CD4-positive, alpha-beta memory T cell (primary cell): ENCODE data around the gene FAIM2. TPM values are rescaled to one million over a fixed set of nuclear protein-coding genes. Genes with fewer than 3 reads are reported as not detected.

ENCODE experiments used
- CTCF ChIA-PET: fragments of 350-600 bp; sonication (Branson Sonifier 250); formaldehyde crosslinking; loops from one replicate; lab custom pipeline; 2021; ENCODE audit warnings: inconsistent platforms; ENCODE audit not compliant: partially characterized antibody; lab: Charles Lee
- POLR2A ChIA-PET: fragments of 350-600 bp; sonication (Branson Sonifier 250); formaldehyde crosslinking; loops from one replicate; lab custom pipeline; 2021; ENCODE audit not compliant: partially characterized antibody; lab: Charles Lee
- DNase-seq, 5 donors: peaks; one replicate each; pipeline versions ENCODE4 v3.0.0 to v3.0.0-alpha.2; 2020 to 2022; ENCODE audit warnings: mixed read lengths in 1 of 5
- H3K27ac ChIP-seq: one replicate; pipeline ENCODE4 v1.7.0; 2013; ENCODE audit warnings: low read depth, low read length
- H3K27me3 ChIP-seq: 2 replicates; pipeline ENCODE4 v1.7.0; 2013; ENCODE audit warnings: mild to moderate bottlenecking, low read length, moderate library complexity; ENCODE audit not compliant: insufficient read depth
- H3K36me3 ChIP-seq: 2 replicates; pipeline ENCODE4 v1.7.0; 2013; ENCODE audit warnings: mild to moderate bottlenecking, low read length, moderate library complexity; ENCODE audit not compliant: insufficient read depth
- H3K4me1 ChIP-seq: 2 replicates; pipeline ENCODE4 v1.7.0; 2013; ENCODE audit warnings: mild to moderate bottlenecking, low read length, moderate library complexity; ENCODE audit not compliant: insufficient read depth
- H3K4me3 ChIP-seq, 2 donors: one replicate each; pipeline ENCODE4 v1.7.0; 2013; ENCODE audit warnings: low read length in 2 of 2, mild to moderate bottlenecking in 1 of 2
- H3K9me3 ChIP-seq, 2 donors: one replicate each; pipeline ENCODE4 v1.7.0; 2013; ENCODE audit warnings: low read length in 2 of 2, control low read depth in 1 of 2; ENCODE audit not compliant: control insufficient read depth in 1 of 2
- H3K27ac Mint-ChIP-seq, 7 donors: one replicate each; pipeline ENCODE4 v1.8.0; 2020 to 2021; ENCODE audit warnings: mixed read lengths in 7 of 7, mild to moderate bottlenecking in 6 of 7, inconsistent platforms in 3 of 7, moderate library complexity in 3 of 7
- H3K27me3 Mint-ChIP-seq, 2 donors: one replicate each; pipeline ENCODE4 v1.8.0; 2020 to 2021; ENCODE audit warnings: mixed read lengths in 2 of 2
- H3K36me3 Mint-ChIP-seq, 2 donors: one replicate each; pipeline ENCODE4 v1.8.0; 2020 to 2021; ENCODE audit warnings: mixed read lengths in 2 of 2, inconsistent platforms in 1 of 2, mild to moderate bottlenecking in 1 of 2
- H3K4me1 Mint-ChIP-seq, 4 donors: one replicate each; pipeline ENCODE4 v1.8.0; 2020 to 2021; ENCODE audit warnings: mixed read lengths in 4 of 4, mild to moderate bottlenecking in 1 of 4
- H3K4me3 Mint-ChIP-seq, 8 donors: one replicate each; pipeline ENCODE4 v1.8.0; 2020 to 2021; ENCODE audit warnings: mixed read lengths in 8 of 8, mild to moderate bottlenecking in 7 of 8, moderate library complexity in 6 of 8, inconsistent platforms in 3 of 8
- H3K9me3 Mint-ChIP-seq, 8 donors: one replicate each; pipeline ENCODE4 v1.8.0; 2020 to 2021; ENCODE audit warnings: mixed read lengths in 8 of 8, mild to moderate bottlenecking in 5 of 8, inconsistent platforms in 3 of 8, moderate library complexity in 1 of 8
- intact Hi-C: fragments of 100-400 bp; cut with micrococcal nuclease; formaldehyde crosslinking; loops from one replicate; pipeline ENCODE4 v1.15.1; 2023
- polyA plus RNA-seq, 2 donors: library from polyadenylated mRNA; unstranded; fragments of 300-500 nt; fragmentation: Illumina TruSeq; gene quantifications; one replicate each; pipeline ENCODE4 v1.2.3, GENCODE V29; 2021
- total RNA-seq, 2 experiments: library from RNA; stranded (reverse); gene quantifications; one replicate each; pipeline ENCODE4 v1.2.3, GENCODE V29; 2021

The FAIM2 gene
- under 1 TPM; 0.08 to 0.17 TPM for total RNA-seq
- under 1 TPM in 1 of 2 donors, not detected in 1; 0.59 TPM for polyA plus RNA-seq

GRCh38 chr12:49903700-49904423 is at the start of gene FAIM2:
Gene FAIM2 (minus strand): TSS chr12:49903900. CDS start chr12:49903792, 108 bp downstream.
- CTCF ChIA-PET, result interaction anchor here (1.1 kb wide), 1 partner anchor 42 kb away, joined by 4 read pairs; no protein-coding TSS in a partner anchor
- H3K27ac Mint-ChIP-seq, result peak within 1 kb of the TSS in 5 of 7 donors; percentile 18 to 79 (median 25)
- POLR2A ChIA-PET, result interaction anchor here (0.5 kb wide), 1 partner anchor 695 kb away, joined by 3 read pairs; no protein-coding TSS in a partner anchor
- Histone ChIP-seq H3K27ac (no peak within 1 kb of the TSS), H3K27me3 (no peaks in the 10 kb centered on the region), H3K9me3 (no peaks in the 10 kb centered on the region), H3K4me1 (no peaks in the 10 kb centered on the region), H3K4me3 (peak within 1 kb of the TSS in 1 of 2 donors; percentile 24), H3K36me3 (no peaks in the 10 kb centered on the region)
- H3K4me3 Mint-ChIP-seq, result peak within 1 kb of the TSS; percentile 70 to 87 (median 82)
- no peaks in the 10 kb centered on the region for H3K36me3 Mint-ChIP-seq
- peaks cover 0 to under 1% of the 10 kb centered on the region in 2 donors for H3K27me3 Mint-ChIP-seq
- intact Hi-C loops, result no loop called here
- peak in 4 of 5 donors; percentile 21 to 51 (median 44) for DNase-seq
- peaks cover 4 to 25% (median 7%) of the 10 kb centered on the region in 4 donors for H3K4me1 Mint-ChIP-seq
- peaks cover 0 to 2% (median 0%) of the 10 kb centered on the region in 8 donors for H3K9me3 Mint-ChIP-seq

GRCh38 chr12:49953151-49953550 is 49.5 kb upstream of the FAIM2 start:
- H3K36me3 Mint-ChIP-seq, result no peaks in the 10 kb centered on the region
- peaks cover 0 to 2% (median 0%) of the 10 kb centered on the region in 4 donors for H3K4me1 Mint-ChIP-seq
- Histone ChIP-seq H3K36me3 (no peaks in the 10 kb centered on the region), H3K9me3 (no peaks in the 10 kb centered on the region), H3K4me1 (no peaks in the 10 kb centered on the region), H3K4me3 (no peak overlapping the region), H3K27me3 (peaks cover 5% of the 10 kb centered on the region), H3K27ac (no peak overlapping the region)
- POLR2A ChIA-PET, result no interaction called here
- intact Hi-C loops, result no loop called here
- no peak for DNase-seq
- peaks cover 28 to 38% of the 10 kb centered on the region in 2 donors for H3K27me3 Mint-ChIP-seq
- H3K9me3 Mint-ChIP-seq, result no peaks in the 10 kb centered on the region
- no peak overlapping the region for H3K27ac Mint-ChIP-seq
- CTCF ChIA-PET, result interaction anchor here (1.3 kb wide), 1 partner anchor 8 kb away, joined by 3 read pairs; no protein-coding TSS in a partner anchor
- H3K4me3 Mint-ChIP-seq, result no peak overlapping the region

GRCh38 chr12:49952391-49953055 is 48.8 kb upstream of the FAIM2 start:
- no peaks in the 10 kb centered on the region for H3K36me3 ChIP-seq
- Mint-ChIP-seq H3K36me3 (no peaks in the 10 kb centered on the region), H3K27ac (no peak overlapping the region), H3K4me3 (no peak overlapping the region), H3K27me3 (peaks cover 24 to 31% of the 10 kb centered on the region in 2 donors), H3K9me3 (no peaks in the 10 kb centered on the region), H3K4me1 (peaks cover 0 to 2% (median 0%) of the 10 kb centered on the region in 4 donors)
- no peaks in the 10 kb centered on the region for H3K9me3 ChIP-seq
- H3K27ac ChIP-seq, result no peak overlapping the region
- ChIA-PET POLR2A (no interaction called here), CTCF (interaction anchor here (1.3 kb wide), 1 partner anchor 7 kb away, joined by 3 read pairs; no protein-coding TSS in a partner anchor)
- peaks cover 5% of the 10 kb centered on the region for H3K27me3 ChIP-seq
- no peaks in the 10 kb centered on the region for H3K4me1 ChIP-seq
- intact Hi-C loops, result no loop called here
- no peak overlapping the region for H3K4me3 ChIP-seq
- no peak for DNase-seq

GRCh38 chr12:49951411-49952240 is 47.9 kb upstream of the FAIM2 start:
- H3K36me3 Mint-ChIP-seq, result no peaks in the 10 kb centered on the region
- POLR2A ChIA-PET, result no interaction called here

GRCh38 chr12:49950273-49951251 is 46.9 kb upstream of the FAIM2 start, which contains the start of gene AQP2:
Gene AQP2 (plus strand): TSS chr12:49950737. CDS start chr12:49950831, 94 bp downstream.
- Mint-ChIP-seq H3K27me3 (peaks cover 14 to 22% of the 10 kb centered on the region in 2 donors), H3K36me3 (no peaks in the 10 kb centered on the region), H3K9me3 (no peaks in the 10 kb centered on the region), H3K4me1 (peaks cover 2 to 9% (median 7%) of the 10 kb centered on the region in 4 donors), H3K4me3 (no peak within 1 kb of the TSS), H3K27ac (no peak within 1 kb of the TSS)
- DNase-seq, result no peak
- intact Hi-C loops, result no loop called here
- Histone ChIP-seq H3K9me3 (no peaks in the 10 kb centered on the region), H3K27ac (no peak within 1 kb of the TSS), H3K4me3 (no peak within 1 kb of the TSS), H3K36me3 (no peaks in the 10 kb centered on the region), H3K27me3 (peaks cover 5% of the 10 kb centered on the region), H3K4me1 (peaks cover 5% of the 10 kb centered on the region)
- ChIA-PET CTCF (interaction anchor here (0.6 to 1.4 kb wide), 4 partner anchors 11 to 209 kb away, joined by 3 to 7 read pairs (median 4); partner anchors contain the start of gene TMBIM6), POLR2A (no interaction called here)

More at GRCh38 chr12:49951411-49952240, 47.9 kb upstream of the FAIM2 start:
- no peak for DNase-seq
- Mint-ChIP-seq H3K27ac (peak overlapping the region in 1 of 7 donors; percentile 31), H3K4me3 (no peak overlapping the region), H3K9me3 (no peaks in the 10 kb centered on the region), H3K4me1 (peaks cover 0 to 2% (median 0%) of the 10 kb centered on the region in 4 donors), H3K27me3 (peaks cover 19 to 25% of the 10 kb centered on the region in 2 donors)
- CTCF ChIA-PET, result interaction anchor here (0.7 kb wide), 1 partner anchor 123 kb away, joined by 3 read pairs; no protein-coding TSS in a partner anchor
- Histone ChIP-seq H3K36me3 (no peaks in the 10 kb centered on the region), H3K27ac (no peak overlapping the region), H3K27me3 (peaks cover 5% of the 10 kb centered on the region), H3K4me3 (no peak overlapping the region), H3K9me3 (no peaks in the 10 kb centered on the region), H3K4me1 (no peaks in the 10 kb centered on the region)
- intact Hi-C loops, result no loop called here

- H3K4me1 ChIP-seq, result peaks cover 12% of the 10 kb centered on the region
- CTCF ChIA-PET, result interaction anchor here (0.6 to 1.4 kb wide), 3 partner anchors 11 to 208 kb away, joined by 3 to 7 read pairs (median 5); partner anchors contain the start of gene TMBIM6
- H3K27ac ChIP-seq, result no peak overlapping the region
- Mint-ChIP-seq H3K27me3 (peaks cover 12 to 20% of the 10 kb centered on the region in 2 donors), H3K4me3 (no peak overlapping the region), H3K4me1 (peaks cover 8 to 16% (median 10%) of the 10 kb centered on the region in 4 donors), H3K27ac (no peak overlapping the region), H3K36me3 (no peaks in the 10 kb centered on the region), H3K9me3 (no peaks in the 10 kb centered on the region)
- intact Hi-C loops, result no loop called here
- no peaks in the 10 kb centered on the region for H3K9me3 ChIP-seq
- no peak for DNase-seq
- H3K4me3 ChIP-seq, result no peak overlapping the region
- POLR2A ChIA-PET, result no interaction called here
- no peaks in the 10 kb centered on the region for H3K36me3 ChIP-seq
- H3K27me3 ChIP-seq, result peaks cover 5% of the 10 kb centered on the region
These were observed 46.2 kb upstream of the FAIM2 start for GRCh38 chr12:49949866-49950265.
